Activated naive CD4-positive, alpha-beta T cell (primary cell): ENCODE measurements around the gene SAP30.

ENCODE experiments used
- DNase-seq, 4 experiments: peaks; one replicate each; lab custom pipeline; 2025; lab: John Stamatoyannopoulos, UW

Gene SAP30

DNA sequence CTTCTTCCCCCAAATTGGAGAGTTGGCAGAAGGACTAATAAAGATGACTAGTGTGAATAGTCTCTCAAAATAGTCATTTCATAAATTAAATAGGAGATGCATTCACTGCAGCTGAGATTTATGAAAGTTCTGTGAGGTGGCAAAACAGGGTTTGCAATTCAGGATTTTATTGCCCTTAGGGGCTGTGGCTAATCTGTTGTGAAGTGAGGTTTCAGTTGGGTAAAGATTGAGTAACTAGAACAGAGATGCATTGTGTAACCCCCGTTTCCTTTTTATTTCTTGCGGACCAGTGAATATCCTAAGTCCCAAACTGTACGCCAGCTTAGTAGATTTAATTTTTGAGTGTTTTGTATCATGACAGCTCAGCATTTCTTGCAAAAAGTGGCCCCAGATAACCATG is 44.3 kb downstream of the SAP30 start:
- no peak for DNase-seq

DNA sequence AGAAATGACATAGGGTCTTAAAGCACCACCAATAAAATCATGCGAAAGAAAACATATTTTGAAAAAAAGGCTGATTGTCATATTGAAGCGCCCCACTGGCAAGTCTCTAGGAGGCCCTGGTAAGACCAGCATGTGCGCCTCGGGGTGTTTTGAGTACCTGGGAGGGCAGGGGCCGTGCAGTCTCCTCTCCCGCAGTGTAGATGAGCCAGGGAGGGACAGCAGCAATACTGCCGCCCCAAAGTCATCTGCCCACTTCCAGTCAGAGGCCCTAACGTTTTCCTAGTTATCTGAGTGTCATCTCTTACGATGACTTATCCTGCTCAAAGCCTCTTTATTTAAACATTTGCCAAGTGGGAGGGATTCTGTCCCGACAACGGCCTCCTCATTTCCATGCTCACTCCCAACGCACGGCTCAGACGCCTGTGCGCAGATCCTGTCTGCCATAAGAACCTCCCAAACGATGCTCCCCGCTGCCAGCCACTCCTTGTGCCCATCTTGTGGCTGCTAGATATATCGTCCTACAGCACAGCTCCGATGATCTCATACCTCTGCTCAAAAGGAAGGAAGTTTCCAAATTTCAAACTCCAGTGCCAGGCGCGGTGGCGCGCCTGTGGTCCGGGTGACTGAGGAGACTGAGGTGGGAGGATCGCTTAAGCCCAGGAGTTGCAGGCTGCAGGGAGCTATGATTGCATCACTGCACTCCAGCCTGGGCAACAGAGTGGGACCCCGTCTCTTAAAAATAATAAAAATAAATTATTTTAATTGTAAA is 45.3 kb downstream of the SAP30 start:
- no peak for DNase-seq

DNA sequence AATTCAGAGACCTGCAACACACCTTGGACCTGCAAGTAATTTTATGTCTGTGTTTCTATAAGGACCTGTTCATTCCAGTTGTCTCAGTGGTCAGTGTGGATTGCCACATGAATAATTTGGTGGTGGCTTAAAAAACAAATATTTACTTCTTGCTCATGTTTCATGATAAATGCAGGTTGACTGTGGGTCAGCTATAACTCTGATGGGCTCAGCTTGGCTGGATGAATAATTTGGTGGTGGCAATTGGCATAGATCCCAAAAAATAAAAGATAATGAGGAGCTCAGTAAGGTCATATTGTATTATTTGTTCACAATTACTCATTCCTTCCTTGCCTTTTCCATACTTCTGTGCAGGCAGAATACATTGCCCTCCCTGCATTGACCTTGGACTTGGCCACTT is 47.1 kb downstream of the SAP30 start:
- DNase-seq: no peak

DNA sequence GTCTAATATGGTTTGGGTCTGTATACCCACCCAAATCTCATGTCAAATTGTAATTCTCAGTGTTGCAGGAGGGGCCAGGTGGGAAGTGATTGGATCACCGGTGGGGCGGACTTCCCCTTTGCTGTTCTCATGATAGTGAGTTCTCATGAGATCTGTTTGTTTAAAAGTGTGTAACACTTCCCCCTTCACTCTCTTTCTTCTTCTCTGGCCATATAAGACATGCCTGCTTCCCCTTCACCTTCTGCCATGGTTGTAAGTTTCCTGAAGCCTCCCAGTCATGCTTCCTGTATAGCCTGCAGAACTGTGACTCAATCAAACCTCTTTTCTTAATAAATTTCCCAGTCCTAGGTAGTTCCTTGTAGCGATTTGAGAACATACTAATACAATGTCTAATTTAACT is 47.9 kb downstream of the SAP30 start:
- DNase-seq: no peak

DNA sequence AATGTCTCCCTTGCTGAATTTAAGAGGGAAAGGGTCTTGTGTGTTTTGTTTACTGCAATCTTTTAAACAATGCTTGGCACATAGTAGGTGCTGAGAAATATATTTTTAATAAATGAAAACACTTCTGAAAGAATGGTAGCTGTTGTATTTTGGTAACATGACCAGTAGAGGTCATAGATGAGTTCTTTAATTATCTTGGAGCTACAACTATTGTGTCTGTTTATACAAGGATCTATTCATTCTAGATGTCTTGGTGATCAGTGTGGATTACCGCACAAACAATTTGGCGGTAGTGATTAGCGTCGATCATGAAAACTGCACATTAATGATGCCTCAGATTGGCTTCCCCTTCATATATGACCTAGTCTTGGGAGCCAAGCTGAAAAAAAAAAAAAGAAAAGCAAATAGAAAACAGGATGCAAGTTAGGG is 49.6 kb downstream of the SAP30 start:
- DNase-seq: no peak

DNA sequence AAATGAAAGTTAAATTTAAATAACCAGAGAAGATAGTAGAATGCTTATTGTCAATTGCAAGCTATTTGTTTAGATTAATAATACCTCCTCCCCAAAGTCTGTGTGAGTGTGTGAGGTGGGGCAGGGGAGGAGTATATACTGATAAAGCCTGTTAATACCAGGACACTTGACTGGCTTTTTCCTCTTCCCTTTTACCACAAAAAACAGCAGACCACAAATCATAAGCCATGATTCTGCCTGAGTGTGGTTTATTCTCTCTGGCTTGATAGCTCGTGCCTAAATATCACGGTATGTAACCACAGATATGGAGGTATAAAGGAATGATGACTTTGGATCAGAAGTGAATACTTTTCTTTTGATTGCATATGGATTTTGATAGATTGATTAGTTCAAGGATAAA is 50.0 kb downstream of the SAP30 start:
- no peak for DNase-seq

DNA sequence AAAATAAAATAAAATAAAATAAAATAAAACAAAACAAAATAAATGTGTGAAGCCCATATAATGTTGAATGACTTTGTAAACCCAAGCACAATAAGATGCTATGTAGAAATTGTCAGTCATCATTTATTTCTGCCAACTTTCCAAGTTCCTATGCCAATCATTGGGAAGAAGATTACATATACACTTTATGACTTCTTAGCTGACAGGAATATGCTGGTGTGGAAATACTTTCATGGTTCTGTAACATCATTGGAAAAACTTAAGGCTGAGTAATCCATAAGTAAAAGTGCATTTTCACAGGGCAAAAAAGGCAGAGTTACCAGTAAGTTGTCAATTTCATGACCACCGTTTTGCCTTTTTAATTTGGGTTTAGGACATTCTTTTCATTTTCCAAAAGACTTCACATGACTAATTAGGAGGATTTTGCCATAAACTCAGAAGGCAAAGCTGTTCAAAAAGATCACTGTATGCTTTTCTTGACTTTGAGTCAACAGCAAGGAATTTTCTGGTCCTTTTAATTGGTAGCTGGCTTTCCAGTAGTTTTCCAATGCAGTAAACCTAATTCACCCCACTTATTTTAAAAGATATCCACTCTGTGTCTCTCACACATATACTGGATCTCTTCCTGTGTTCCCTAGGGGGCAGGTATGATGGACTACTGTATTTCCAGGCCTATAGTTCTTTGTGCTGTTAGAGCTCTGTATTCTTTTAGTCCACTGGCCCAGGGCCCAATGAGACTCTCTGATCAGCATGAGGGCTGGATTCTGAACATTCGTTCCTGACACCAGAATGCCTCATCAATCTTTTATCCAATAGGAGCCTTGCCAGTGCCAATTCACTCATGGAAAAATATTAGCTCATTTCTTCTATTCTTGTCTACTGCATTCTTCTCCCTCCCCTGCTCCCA is 54.4 kb downstream of the SAP30 start:
- no peak for DNase-seq

DNA sequence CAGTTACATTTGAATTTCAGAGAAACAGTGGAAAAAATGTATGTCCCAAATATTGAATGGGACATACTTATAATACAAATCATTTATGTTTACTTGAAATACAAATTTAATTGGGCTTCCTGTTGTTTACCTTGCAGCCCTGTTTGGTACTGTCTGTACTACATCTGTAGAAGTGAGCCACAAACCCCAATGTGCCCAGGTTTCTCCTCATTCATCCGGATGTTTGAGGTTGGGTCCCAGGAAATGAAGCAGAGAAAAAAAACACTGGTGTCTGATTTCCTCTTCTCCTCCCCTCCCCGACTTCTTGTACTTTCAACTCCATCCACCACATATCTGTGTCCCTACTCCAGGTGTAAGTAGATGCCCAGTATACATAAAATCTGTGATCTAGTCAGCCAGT is 55.3 kb downstream of the SAP30 start:
- no peak for DNase-seq
